DOHH2 (cell line): ENCODE measurements around the gene SMC1A.

Experiments used
- H3F3A ChIP-seq: fragments of 200-600 bp; sonication (generic), shearing (Covaris generic); 2 replicates; pipeline ENCODE4 v1.6.0; 2016; ENCODE audit warnings: antibody characterized with exemption, mild to moderate bottlenecking; ENCODE audit not compliant: control insufficient read depth, insufficient read depth
- H3K27ac ChIP-seq: fragments of 200-600 bp; sonication (generic); 2 replicates; pipeline ENCODE4 v1.5.1; 2014; ENCODE audit warnings: low read depth, mild to moderate bottlenecking, low read length, moderate library complexity
- H3K27me3 ChIP-seq: fragments of 200-600 bp; sonication (generic); 2 replicates; pipeline ENCODE4 v1.6.1; 2014; ENCODE audit warnings: mild to moderate bottlenecking, low read length, mixed read lengths; ENCODE audit not compliant: control insufficient read depth
- H3K36me3 ChIP-seq: fragments of 200-600 bp; sonication (generic); 2 replicates; pipeline ENCODE4 v1.6.1; 2014; ENCODE audit warnings: mild to moderate bottlenecking, low read length, moderate library complexity, mixed read lengths; ENCODE audit not compliant: control insufficient read depth
- H3K4me1 ChIP-seq: fragments of 200-600 bp; sonication (generic); 2 replicates; pipeline ENCODE4 v1.6.1; 2014; ENCODE audit warnings: mild to moderate bottlenecking, low read length, mixed read lengths; ENCODE audit not compliant: control insufficient read depth
- H3K4me2 ChIP-seq: fragments of 200-600 bp; sonication (generic); 2 replicates; pipeline ENCODE4 v1.6.0; 2014; ENCODE audit warnings: mild to moderate bottlenecking, low read length, moderate library complexity
- H3K4me3 ChIP-seq: fragments of 200-600 bp; sonication (generic); 2 replicates; pipeline ENCODE4 v1.5.1; 2014; ENCODE audit warnings: mild to moderate bottlenecking, low read length, mixed read lengths
- H3K79me2 ChIP-seq: fragments of 200-600 bp; sonication (generic); 2 replicates; pipeline ENCODE4 v1.6.1; 2014; ENCODE audit warnings: mild to moderate bottlenecking, low read length, mixed read lengths; ENCODE audit not compliant: control insufficient read depth
- H3K9me2 ChIP-seq: fragments of 200-600 bp; sonication (generic); replicated peaks from 2 replicates; pipeline ENCODE4 v1.6.1; 2014; ENCODE audit warnings: mild to moderate bottlenecking, low read length, mixed read lengths; ENCODE audit not compliant: control insufficient read depth
- H3K9me3 ChIP-seq: fragments of 200-600 bp; sonication (generic); 2 replicates; pipeline ENCODE4 v1.6.1; 2014; ENCODE audit warnings: antibody characterized with exemption, low read length, mixed read lengths; ENCODE audit not compliant: control insufficient read depth, insufficient read depth
- H4K20me1 ChIP-seq: fragments of 200-600 bp; sonication (generic); 2 replicates; pipeline ENCODE4 v1.6.0; 2014; ENCODE audit warnings: low read depth, mild to moderate bottlenecking, antibody characterized with exemption, low read length, moderate library complexity; ENCODE audit not compliant: control insufficient read depth, insufficient read depth
- EZH2phosphoT487 ChIP-seq: fragments of 200-600 bp; sonication (generic); IDR thresholded peaks from 2 replicates; pipeline ENCODE4 v1.6.1; 2017; ENCODE audit warnings: borderline replicate concordance, mild to moderate bottlenecking, antibody characterized with exemption, low read length, moderate library complexity, mixed read lengths
- TF ChIP-seq, protein P1 (sequence below): fragments of 200-600 bp; sonication (generic); IDR thresholded peaks from one replicate; pipeline ENCODE4 v1.5.1; 2014; ENCODE audit warnings: antibody characterized with exemption, mild to moderate bottlenecking, low read depth, low read length; ENCODE audit not compliant: poor library complexity, severe bottlenecking

Gene SMC1A

DNA sequence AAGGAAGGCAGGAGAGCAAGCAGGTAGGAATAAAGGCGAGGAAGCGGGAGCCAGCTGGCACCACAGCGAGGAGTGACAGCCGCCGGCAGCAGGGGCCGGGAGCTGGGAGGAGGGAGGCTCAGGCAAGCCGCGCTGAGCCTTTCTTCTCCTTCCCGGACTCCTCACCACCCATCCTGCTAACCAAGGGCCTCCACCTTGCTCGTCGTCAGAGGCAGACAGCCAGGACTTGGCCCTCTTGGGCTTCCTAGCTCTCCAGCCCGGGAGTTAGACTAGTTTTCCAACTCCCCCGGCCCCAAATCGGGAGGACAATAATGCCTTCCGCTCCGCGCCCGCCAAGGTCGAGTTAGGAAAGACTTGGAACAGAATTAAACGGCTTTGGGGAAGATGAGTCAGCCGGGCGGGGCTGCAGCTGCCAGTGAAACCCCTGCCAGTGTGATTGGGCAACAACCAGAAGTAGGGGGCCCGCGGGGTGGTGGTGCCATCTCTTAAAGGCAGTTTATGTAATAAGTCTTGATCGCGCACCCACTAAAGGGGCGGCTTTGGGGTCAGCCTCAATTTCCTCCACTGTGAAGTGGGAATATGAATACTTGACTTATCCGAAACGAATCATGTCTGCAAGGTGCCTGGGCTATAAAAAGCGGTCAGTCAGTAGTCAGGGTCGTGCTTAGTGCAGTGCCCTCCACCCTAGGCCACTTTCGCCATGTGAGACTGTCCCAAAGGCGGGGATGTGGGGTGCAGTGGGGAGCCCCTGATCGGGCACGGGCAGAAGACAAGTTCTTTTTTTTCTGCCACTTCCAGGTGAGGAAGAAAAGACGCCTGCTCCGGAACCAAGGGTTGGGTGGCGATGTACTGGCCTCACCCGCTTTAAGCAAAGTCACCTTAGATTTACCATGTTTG is 18.4 kb upstream of the SMC1A start:
- peak overlapping the region; percentile 81 for H3K4me3 ChIP-seq
- H3K4me2 ChIP-seq: peak overlapping the region; percentile 76
- H4K20me1 ChIP-seq: no peaks in the 10 kb centered on the region
- no peaks in the 10 kb centered on the region for H3F3A ChIP-seq
- H3K36me3 ChIP-seq: no peaks in the 10 kb centered on the region
- peaks cover 13% of the 10 kb centered on the region for H3K4me1 ChIP-seq
- H3K27me3 ChIP-seq: no peaks in the 10 kb centered on the region
- H3K9me3 ChIP-seq: no peaks in the 10 kb centered on the region
- H3K27ac ChIP-seq: no peak overlapping the region
- no peaks in the 10 kb centered on the region for H3K79me2 ChIP-seq
- no peak for TF ChIP-seq EZH2phosphoT487
- TF ChIP-seq, protein P1, sequence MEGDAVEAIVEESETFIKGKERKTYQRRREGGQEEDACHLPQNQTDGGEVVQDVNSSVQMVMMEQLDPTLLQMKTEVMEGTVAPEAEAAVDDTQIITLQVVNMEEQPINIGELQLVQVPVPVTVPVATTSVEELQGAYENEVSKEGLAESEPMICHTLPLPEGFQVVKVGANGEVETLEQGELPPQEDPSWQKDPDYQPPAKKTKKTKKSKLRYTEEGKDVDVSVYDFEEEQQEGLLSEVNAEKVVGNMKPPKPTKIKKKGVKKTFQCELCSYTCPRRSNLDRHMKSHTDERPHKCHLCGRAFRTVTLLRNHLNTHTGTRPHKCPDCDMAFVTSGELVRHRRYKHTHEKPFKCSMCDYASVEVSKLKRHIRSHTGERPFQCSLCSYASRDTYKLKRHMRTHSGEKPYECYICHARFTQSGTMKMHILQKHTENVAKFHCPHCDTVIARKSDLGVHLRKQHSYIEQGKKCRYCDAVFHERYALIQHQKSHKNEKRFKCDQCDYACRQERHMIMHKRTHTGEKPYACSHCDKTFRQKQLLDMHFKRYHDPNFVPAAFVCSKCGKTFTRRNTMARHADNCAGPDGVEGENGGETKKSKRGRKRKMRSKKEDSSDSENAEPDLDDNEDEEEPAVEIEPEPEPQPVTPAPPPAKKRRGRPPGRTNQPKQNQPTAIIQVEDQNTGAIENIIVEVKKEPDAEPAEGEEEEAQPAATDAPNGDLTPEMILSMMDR: no peak
- no peaks in the 10 kb centered on the region for H3K9me2 ChIP-seq

DNA sequence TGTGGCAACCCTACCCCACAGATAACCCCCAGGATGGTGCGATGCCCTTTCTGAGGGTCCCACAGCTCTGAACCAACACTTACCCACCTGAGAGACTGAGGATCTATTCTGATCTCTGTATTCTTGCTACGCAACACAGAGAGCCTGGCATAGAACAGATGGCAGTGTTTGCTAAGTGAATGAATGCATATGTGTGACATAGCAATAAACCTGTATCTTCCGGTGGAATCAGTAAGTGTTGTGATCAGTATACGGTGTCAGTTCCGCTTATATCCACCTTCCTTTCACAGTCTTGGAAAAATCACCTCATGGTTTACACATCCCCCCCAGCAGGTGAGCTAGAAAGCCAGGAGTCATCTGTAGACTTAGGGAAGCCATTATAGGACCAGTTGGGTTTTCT is 17.6 kb upstream of the SMC1A start:
- Histone ChIP-seq H3K4me3 (no peak overlapping the region), H3K36me3 (no peaks in the 10 kb centered on the region), H3K4me1 (peaks cover 13% of the 10 kb centered on the region), H3K9me3 (no peaks in the 10 kb centered on the region), H3K9me2 (no peaks in the 10 kb centered on the region), H3K27me3 (no peaks in the 10 kb centered on the region), H3K4me2 (no peak overlapping the region), H3K79me2 (no peaks in the 10 kb centered on the region), H3F3A (no peaks in the 10 kb centered on the region), H3K27ac (no peak overlapping the region), H4K20me1 (no peaks in the 10 kb centered on the region)
- TF ChIP-seq, protein P1: no peak
- no peak for TF ChIP-seq EZH2phosphoT487

DNA sequence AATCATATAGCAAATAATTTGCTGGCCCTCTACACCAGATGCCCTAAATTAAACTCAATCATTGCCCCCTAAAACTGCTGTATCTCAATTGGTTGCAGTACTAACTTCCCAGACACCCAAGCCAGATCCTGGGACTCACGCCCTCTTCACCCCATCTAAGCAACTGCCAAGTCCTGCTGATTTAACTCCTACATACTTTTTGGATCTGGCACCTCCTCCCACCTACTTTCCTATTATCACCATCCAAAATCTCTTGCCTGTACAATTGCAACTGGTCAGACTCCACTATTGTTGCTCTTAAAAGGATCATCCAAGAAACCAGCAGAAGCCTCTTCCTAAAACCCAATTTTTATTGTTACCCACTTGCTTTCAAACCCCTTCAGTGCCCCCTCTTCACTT is 16.4 kb upstream of the SMC1A start:
- Histone ChIP-seq H3K79me2 (peaks cover 3% of the 10 kb centered on the region), H3K4me3 (no peak overlapping the region), H3F3A (no peaks in the 10 kb centered on the region), H3K4me1 (peaks cover 18% of the 10 kb centered on the region), H3K9me3 (no peaks in the 10 kb centered on the region), H3K4me2 (no peak overlapping the region), H3K36me3 (no peaks in the 10 kb centered on the region), H3K27ac (no peak overlapping the region), H3K27me3 (no peaks in the 10 kb centered on the region), H4K20me1 (no peaks in the 10 kb centered on the region), H3K9me2 (no peaks in the 10 kb centered on the region)
- TF ChIP-seq, protein P1: no peak
- TF ChIP-seq EZH2phosphoT487: no peak
